GM18502 (cell line): Measurements from ENCODE around the gene ASIC1.

ENCODE experiments used
- ATAC-seq: cut with Tn5 transposase; IDR thresholded peaks from one replicate; pipeline ENCODE4 v1.9.1; 2021; ENCODE audit warnings: mild to moderate bottlenecking; ENCODE audit not compliant: unreplicated experiment, poor library complexity

ASIC1 gene

GRCh38 chr12:50039151-50039835 is 18.1 kb upstream of the ASIC1 start:
- ATAC-seq = no peak

GRCh38 chr12:50040657-50041056 is 16.7 kb upstream of the ASIC1 start:
- ATAC-seq = no peak

- no peak for ATAC-seq
Measured at GRCh38 chr12:50041062-50041860, 16.1 kb upstream of the ASIC1 start.

- ATAC-seq = no peak
Measured at GRCh38 chr12:50041962-50042361, 15.4 kb upstream of the ASIC1 start.

GRCh38 chr12:50042693-50043092 is 14.7 kb upstream of the ASIC1 start:
- ATAC-seq = no peak

GRCh38 chr12:50043308-50043707 is 14.1 kb upstream of the ASIC1 start:
- no peak for ATAC-seq

- no peak for ATAC-seq
Measured at GRCh38 chr12:50043854-50044253, 13.5 kb upstream of the ASIC1 start.

- no peak for ATAC-seq
Measured at GRCh38 chr12:50047693-50048250, 9.6 kb upstream of the ASIC1 start.

- ATAC-seq = no peak
Measured at GRCh38 chr12:50049254-50050118, 7.9 kb upstream of the ASIC1 start.

- no peak for ATAC-seq
Measured at GRCh38 chr12:50050119-50050385, 7.3 kb upstream of the ASIC1 start.

- no peak for ATAC-seq
Measured at GRCh38 chr12:50050410-50051098, 6.8 kb upstream of the ASIC1 start.

- no peak for ATAC-seq
Measured at GRCh38 chr12:50051101-50051806, 6.1 kb upstream of the ASIC1 start.

GRCh38 chr12:50052544-50052943 is 4.9 kb upstream of the ASIC1 start:
- no peak for ATAC-seq

GRCh38 chr12:50052964-50053363 is 4.4 kb upstream of the ASIC1 start:
- ATAC-seq = no peak

GRCh38 chr12:50053583-50053982 is 3.8 kb upstream of the ASIC1 start:
- no peak for ATAC-seq

- peak; percentile 55 for ATAC-seq
Measured at GRCh38 chr12:50055831-50056638, 1.4 kb upstream of the ASIC1 start.

GRCh38 chr12:50056639-50056976 is 788 bp upstream of the ASIC1 start:
- ATAC-seq = no peak

- no peak for ATAC-seq
Measured at GRCh38 chr12:50057896-50058670, 687 bp downstream of the ASIC1 start.
